ENCODE measurements around the gene ZNF577. TPM values are rescaled to one million over a fixed set of nuclear protein-coding genes. Genes with fewer than 3 reads are reported as not detected.
A peak's percentile ranks its signal among the peaks of the same experiment; 100 is the strongest.

The ZNF577 gene
- total and polyA plus RNA-seq, 2 donors (not counting 1 experiment from before 2014, with no cell fraction given), result 15.9 to 26.0 TPM

DNA sequence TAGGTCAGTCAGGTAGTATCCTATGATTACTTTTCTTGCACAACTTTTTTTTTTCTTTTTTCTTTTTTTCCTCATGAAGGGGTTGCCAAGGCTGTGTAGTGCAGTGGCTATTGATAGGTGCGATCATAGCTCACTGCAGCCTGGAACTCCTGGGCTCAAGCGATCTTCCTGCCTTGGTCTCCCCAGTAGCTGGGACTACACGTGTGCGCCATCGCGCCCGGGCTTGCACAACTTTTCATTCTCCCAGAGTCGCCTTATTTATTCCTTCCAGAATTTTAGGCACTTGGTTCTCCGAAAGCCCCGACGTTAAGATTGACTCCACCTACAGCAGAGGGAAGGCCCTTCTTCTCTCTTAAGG lies 38.7 kb upstream of the ZNF577 start:
- Mint-ChIP-seq H3K4me3 (peak overlapping the region; percentile 90), H3K9me3 (ENCODE audit: insufficient read depth) (peaks cover 16% of the 10 kb centered on the region), H3K27me3 (no peaks in the 10 kb centered on the region), H3K4me1 (peaks cover 22% of the 10 kb centered on the region), H3K27ac (peak overlapping the region; percentile 84)
- intact Hi-C loops (cut with micrococcal nuclease), result loop anchor here (5.0 kb wide), 1 partner anchor 39 kb away; the partner anchor contains the start of gene ZNF577
- H3K27me3 ChIP-seq (replicated peaks in 1 of 4; ENCODE audit: control extremely low read depth in 1 of 4, control insufficient read depth in 3 of 4, insufficient read depth in 4 of 4, low read length in 3 of 4), result no peaks in the 10 kb centered on the region
- peak overlapping the region; percentile 81 for H3K9ac ChIP-seq (ENCODE audit: low read length)
- ChIA-PET POLR2A (no interaction called here), CTCF (no interaction called here)
- no peak for ATAC-seq (ENCODE audit: low read depth)
- H3K4me3 ChIP-seq (ENCODE audit: control extremely low read depth in 1 of 5, extremely low read depth in 1 of 5, insufficient read depth in 1 of 5, low read depth in 2 of 5, low read length in 4 of 5), result peak overlapping the region; percentile 78 to 93 (median 86)
- DNase-seq, result no peak
- H3K27ac ChIP-seq (ENCODE audit: low read length in 2 of 2), result peak overlapping the region; percentile 72 to 76
- TF ChIP-seq, protein P1, sequence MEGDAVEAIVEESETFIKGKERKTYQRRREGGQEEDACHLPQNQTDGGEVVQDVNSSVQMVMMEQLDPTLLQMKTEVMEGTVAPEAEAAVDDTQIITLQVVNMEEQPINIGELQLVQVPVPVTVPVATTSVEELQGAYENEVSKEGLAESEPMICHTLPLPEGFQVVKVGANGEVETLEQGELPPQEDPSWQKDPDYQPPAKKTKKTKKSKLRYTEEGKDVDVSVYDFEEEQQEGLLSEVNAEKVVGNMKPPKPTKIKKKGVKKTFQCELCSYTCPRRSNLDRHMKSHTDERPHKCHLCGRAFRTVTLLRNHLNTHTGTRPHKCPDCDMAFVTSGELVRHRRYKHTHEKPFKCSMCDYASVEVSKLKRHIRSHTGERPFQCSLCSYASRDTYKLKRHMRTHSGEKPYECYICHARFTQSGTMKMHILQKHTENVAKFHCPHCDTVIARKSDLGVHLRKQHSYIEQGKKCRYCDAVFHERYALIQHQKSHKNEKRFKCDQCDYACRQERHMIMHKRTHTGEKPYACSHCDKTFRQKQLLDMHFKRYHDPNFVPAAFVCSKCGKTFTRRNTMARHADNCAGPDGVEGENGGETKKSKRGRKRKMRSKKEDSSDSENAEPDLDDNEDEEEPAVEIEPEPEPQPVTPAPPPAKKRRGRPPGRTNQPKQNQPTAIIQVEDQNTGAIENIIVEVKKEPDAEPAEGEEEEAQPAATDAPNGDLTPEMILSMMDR (IDR thresholded peaks at IDR 0.05), result no peak
- TF ChIP-seq EZH2 (IDR thresholded peaks at IDR 0.05; ENCODE audit: borderline replicate concordance, insufficient read depth, low read depth, low read length, poor library complexity, severe bottlenecking), result no peak
- peak overlapping the region; percentile 97 for H2AFZ ChIP-seq (ENCODE audit: insufficient read depth, low read depth, low read length, poor library complexity, severe bottlenecking)
- peak overlapping the region; percentile 86 for H3K4me2 ChIP-seq (replicated peaks; ENCODE audit: low read depth, low read length, poor library complexity, severe bottlenecking)
- H3K4me1 ChIP-seq (ENCODE audit: control insufficient read depth in 2 of 2, insufficient read depth in 2 of 2, low read length in 2 of 2), result peaks cover 10 to 14% of the 10 kb centered on the region in 2 donors
- H4K20me1 ChIP-seq (ENCODE audit: control insufficient read depth, insufficient read depth, low read length, poor library complexity, severe bottlenecking), result no peaks in the 10 kb centered on the region
- WGBS (ENCODE audit: insufficient coverage), result 34% methylated on average over 11 of the region's 11 CpGs
- peaks cover 0 to 9% of the 10 kb centered on the region in 2 experiments for H3K36me3 ChIP-seq (replicated peaks in 1 of 2; ENCODE audit: control extremely low read depth in 1 of 2, control insufficient read depth in 1 of 2, extremely low read depth in 1 of 2, insufficient read depth in 2 of 2, low read length in 1 of 2)
- H3K79me2 ChIP-seq (ENCODE audit: control insufficient read depth, insufficient read depth, low read length), result peaks cover 14% of the 10 kb centered on the region
- peaks cover 11 to 43% (median 29%) of the 10 kb centered on the region in 3 donors for H3K9me3 ChIP-seq (ENCODE audit: control extremely low read depth in 1 of 3, control insufficient read depth in 2 of 3, insufficient read depth in 1 of 3, low read length in 2 of 3)

DNA sequence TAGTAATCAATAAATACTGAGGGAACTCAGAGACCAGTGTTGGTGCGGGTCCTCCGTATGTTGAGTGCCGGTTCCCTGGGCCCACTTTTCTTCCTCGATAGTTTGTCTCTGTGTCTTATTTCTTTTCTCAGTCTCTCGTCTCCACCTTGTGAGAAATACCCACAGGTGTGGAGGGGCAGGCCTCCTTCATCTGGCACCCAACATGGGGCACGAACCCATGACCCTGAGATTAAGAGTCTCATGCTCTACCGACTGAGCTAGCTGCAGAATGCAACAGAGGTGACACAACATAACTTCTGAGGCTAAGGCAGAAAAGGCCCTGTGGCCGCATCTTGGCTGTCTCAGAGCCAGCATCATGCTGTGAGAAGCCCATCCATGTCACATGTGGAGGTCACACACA lies 34.2 kb upstream of the ZNF577 start:
- H3K27me3 Mint-ChIP-seq, result no peaks in the 10 kb centered on the region
- Histone ChIP-seq H3K4me2 (replicated peaks; ENCODE audit: low read depth, low read length, poor library complexity, severe bottlenecking) (no peak overlapping the region), H3K4me1 (ENCODE audit: control insufficient read depth in 2 of 2, insufficient read depth in 2 of 2, low read length in 2 of 2) (peaks cover 4 to 5% of the 10 kb centered on the region in 2 donors), H3K9me3 (ENCODE audit: control extremely low read depth in 1 of 3, control insufficient read depth in 2 of 3, insufficient read depth in 1 of 3, low read length in 2 of 3) (peaks cover 21 to 72% (median 58%) of the 10 kb centered on the region in 3 donors), H4K20me1 (ENCODE audit: control insufficient read depth, insufficient read depth, low read length, poor library complexity, severe bottlenecking) (no peaks in the 10 kb centered on the region), H3K4me3 (ENCODE audit: control extremely low read depth in 1 of 5, extremely low read depth in 1 of 5, insufficient read depth in 1 of 5, low read depth in 2 of 5, low read length in 4 of 5) (no peak overlapping the region), H3K9ac (ENCODE audit: low read length) (no peak overlapping the region), H3K79me2 (ENCODE audit: control insufficient read depth, insufficient read depth, low read length) (no peaks in the 10 kb centered on the region), H2AFZ (ENCODE audit: insufficient read depth, low read depth, low read length, poor library complexity, severe bottlenecking) (no peak overlapping the region), H3K27ac (ENCODE audit: low read length in 2 of 2) (no peak overlapping the region), H3K36me3 (replicated peaks in 1 of 2; ENCODE audit: control extremely low read depth in 1 of 2, control insufficient read depth in 1 of 2, extremely low read depth in 1 of 2, insufficient read depth in 2 of 2, low read length in 1 of 2) (no peaks in the 10 kb centered on the region), H3K27me3 (replicated peaks in 1 of 4; ENCODE audit: control extremely low read depth in 1 of 4, control insufficient read depth in 3 of 4, insufficient read depth in 4 of 4, low read length in 3 of 4) (no peaks in the 10 kb centered on the region)
- no peak for TF ChIP-seq EZH2 (IDR thresholded peaks at IDR 0.05; ENCODE audit: borderline replicate concordance, insufficient read depth, low read depth, low read length, poor library complexity, severe bottlenecking)
- TF ChIP-seq, protein P1 (IDR thresholded peaks at IDR 0.05), result no peak
- peaks cover 29% of the 10 kb centered on the region for H3K9me3 Mint-ChIP-seq (ENCODE audit: insufficient read depth)
- intact Hi-C loops (cut with micrococcal nuclease), result no loop called here
- 97% methylated on average over 8 of the region's 8 CpGs for WGBS (ENCODE audit: insufficient coverage)
- no peak overlapping the region for H3K27ac Mint-ChIP-seq
- ChIA-PET POLR2A (no interaction called here), CTCF (no interaction called here)
- no peak overlapping the region for H3K4me3 Mint-ChIP-seq
- H3K4me1 Mint-ChIP-seq, result peaks cover 5% of the 10 kb centered on the region
- DNase-seq (peak; percentile 29), ATAC-seq (ENCODE audit: low read depth) (no peak)
